Hematopoietic multipotent progenitor cell treated with erythropoietin and hydrocortisone succinate and interleukin-3 and kit ligand, for 4 days (in vitro differentiated cells): Measurements from ENCODE around the gene FZD2.
"Not testable (repeated sequence)": the region's sequence is repeated elsewhere in the genome, so short reads cannot be mapped to it uniquely, and the experiment has no call there.

Source experiments
- DNase-seq: peaks from one replicate; pipeline ENCODE4 v3.0.0-alpha.2; 2015

FZD2 gene

DNA sequence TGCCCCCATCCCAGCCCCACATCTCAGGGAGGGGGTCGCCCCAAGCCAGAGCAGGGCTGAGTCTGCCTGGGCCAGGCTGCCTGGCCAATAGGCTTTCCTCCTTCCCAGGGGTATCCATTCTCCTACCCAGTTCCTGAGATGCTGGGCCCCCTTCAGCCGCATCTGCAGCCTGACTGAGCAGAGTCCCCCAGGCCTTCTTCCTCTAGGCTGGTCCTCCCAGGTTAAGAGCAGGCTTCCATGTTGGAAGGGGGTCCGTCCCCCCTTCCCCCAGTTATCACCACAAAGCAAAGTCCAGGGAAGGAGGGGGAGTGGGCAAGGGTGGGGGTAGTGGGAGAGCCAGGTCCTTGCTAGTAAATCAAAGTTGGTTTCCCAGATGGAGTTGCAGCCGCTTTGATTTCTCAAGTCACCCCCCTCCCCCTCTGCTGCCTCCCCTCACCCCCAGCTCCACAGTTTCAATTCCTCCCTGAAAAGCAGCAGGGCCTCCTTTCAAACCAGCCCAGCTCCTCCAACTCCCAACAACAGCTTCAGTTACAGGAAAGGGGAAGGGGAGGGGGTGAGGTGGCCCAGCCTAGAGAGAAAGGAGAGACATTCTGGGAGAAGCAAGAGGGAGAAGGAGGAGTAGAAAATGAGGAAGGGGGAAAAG lies 9.5 kb upstream of the FZD2 start:
- DNase-seq, result no peak

DNA sequence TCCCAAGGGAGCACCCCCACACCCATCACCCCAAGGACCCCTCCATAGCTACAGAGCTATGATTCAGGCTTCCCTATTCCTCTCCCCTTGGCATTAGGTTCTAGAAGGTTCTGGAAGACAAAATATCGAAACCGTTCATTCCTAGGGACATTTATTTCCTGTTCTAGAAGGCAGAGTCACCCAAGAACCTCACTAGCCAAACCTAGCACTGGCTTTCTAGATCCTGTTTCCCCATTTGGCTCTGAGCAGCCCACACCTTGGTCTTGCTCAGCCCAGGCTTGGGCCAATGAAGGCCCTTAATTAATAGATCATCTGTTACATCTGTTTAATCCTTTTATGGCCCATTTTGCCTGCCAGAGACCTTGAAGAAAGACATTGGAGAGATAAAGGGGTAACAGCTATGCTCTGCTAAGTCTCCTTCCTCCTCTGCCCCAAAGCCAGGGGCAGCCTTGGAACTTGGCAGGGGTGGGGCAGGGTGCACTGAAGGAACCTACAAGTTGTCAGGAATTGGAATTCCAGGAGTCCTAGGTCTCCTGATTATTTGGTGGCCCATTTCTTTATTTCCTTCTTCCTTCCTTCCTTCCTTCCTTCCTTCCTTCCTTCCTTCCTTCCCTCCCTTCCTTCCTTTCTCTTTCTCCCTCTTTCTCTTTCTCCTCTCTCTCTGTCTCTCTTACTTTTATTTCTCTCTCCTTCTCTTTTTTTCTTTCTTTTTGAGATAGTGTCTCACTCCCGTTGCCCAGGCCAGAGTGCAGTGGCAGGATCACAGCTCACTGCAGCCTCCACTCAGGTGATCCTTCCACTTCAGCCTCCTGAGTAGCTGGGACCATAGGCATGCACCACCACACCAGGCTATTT lies 8.7 kb upstream of the FZD2 start:
- DNase-seq, result no peak

DNA sequence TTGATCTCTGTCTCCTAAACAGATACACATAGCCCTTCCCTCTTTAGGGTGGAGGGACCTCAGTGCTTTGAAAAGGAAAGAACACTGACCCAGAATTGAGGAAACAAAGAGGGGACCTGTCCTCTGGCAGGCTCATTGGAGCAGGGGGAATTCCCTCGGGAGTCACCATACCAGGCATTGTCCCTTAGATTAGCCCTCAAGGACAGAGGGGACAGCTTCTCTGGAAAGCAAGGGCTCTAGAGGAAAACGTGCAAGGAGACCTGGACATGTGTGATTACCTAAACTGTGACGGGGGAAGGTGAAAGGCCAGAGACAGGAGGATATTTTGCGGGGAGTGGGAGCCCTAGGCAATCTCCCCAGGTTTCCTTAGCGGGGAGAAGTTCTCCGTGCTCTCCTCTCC lies 7.6 kb upstream of the FZD2 start:
- no peak for DNase-seq

GRCh38 chr17:44552361-44552760 lies 4.9 kb upstream of the FZD2 start:
- DNase-seq, result no peak

- no peak for DNase-seq
Measured at GRCh38 chr17:44555099-44555498, 2.2 kb upstream of the FZD2 start.

DNA sequence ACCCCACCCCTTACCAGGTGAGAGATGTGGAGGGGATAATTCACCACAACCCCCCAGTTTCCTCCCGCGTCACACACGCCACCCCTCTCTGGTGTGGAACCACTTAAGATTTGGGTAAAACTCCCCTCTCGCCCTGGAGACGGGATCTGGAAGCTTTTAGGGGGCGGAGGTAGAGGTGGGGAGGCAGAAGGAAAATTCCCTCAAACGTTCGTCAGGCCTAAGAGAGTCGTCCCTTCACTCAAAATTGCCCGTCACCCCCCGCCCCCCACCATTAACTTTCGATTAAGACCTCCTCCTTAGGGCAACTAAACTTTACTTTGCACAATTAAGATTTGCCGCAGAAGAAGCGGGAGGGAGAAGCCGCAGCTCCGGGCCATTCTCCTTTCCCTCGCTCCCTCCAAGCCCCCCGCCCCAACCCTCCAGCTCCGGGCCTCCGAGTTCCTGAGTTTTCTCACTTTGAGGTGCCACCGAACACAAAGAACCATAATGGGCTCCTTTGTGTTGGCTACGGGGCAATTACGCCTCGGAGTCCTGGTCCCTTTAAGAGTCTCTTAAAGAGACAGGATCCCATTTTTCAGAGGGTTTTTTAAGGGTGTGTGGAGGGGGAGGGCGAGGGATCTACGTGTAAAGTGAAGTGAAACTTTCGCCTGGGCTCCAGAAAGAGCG lies 985 bp upstream of the FZD2 start:
- DNase-seq, result peak; percentile 59

DNA sequence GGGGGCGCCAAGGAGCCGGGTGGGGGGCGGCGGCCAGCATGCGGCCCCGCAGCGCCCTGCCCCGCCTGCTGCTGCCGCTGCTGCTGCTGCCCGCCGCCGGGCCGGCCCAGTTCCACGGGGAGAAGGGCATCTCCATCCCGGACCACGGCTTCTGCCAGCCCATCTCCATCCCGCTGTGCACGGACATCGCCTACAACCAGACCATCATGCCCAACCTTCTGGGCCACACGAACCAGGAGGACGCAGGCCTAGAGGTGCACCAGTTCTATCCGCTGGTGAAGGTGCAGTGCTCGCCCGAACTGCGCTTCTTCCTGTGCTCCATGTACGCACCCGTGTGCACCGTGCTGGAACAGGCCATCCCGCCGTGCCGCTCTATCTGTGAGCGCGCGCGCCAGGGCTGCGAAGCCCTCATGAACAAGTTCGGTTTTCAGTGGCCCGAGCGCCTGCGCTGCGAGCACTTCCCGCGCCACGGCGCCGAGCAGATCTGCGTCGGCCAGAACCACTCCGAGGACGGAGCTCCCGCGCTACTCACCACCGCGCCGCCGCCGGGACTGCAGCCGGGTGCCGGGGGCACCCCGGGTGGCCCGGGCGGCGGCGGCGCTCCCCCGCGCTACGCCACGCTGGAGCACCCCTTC lies 484 bp downstream of the FZD2 start:
- peak; percentile 61 for DNase-seq

DNA sequence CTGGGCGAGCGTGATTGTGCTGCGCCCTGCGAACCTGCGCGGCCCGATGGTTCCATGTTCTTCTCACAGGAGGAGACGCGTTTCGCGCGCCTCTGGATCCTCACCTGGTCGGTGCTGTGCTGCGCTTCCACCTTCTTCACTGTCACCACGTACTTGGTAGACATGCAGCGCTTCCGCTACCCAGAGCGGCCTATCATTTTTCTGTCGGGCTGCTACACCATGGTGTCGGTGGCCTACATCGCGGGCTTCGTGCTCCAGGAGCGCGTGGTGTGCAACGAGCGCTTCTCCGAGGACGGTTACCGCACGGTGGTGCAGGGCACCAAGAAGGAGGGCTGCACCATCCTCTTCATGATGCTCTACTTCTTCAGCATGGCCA lies 1.0 kb downstream of the FZD2 start:
- DNase-seq, result no peak

DNA sequence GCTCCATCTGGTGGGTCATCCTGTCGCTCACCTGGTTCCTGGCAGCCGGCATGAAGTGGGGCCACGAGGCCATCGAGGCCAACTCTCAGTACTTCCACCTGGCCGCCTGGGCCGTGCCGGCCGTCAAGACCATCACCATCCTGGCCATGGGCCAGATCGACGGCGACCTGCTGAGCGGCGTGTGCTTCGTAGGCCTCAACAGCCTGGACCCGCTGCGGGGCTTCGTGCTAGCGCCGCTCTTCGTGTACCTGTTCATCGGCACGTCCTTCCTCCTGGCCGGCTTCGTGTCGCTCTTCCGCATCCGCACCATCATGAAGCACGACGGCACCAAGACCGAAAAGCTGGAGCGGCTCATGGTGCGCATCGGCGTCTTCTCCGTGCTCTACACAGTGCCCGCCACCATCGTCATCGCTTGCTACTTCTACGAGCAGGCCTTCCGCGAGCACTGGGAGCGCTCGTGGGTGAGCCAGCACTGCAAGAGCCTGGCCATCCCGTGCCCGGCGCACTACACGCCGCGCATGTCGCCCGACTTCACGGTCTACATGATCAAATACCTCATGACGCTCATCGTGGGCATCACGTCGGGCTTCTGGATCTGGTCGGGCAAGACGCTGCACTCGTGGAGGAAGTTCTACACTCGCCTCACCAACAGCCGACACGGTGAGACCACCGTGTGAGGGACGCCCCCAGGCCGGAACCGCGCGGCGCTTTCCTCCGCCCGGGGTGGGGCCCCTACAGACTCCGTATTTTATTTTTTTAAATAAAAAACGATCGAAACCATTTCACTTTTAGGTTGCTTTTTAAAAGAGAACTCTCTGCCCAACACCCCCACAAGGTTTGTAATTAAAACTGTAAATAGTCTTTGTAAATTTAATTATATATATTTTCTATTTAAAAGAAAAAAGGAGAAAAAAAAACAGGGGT lies 1.7 kb downstream of the FZD2 start:
- no peak for DNase-seq

DNA sequence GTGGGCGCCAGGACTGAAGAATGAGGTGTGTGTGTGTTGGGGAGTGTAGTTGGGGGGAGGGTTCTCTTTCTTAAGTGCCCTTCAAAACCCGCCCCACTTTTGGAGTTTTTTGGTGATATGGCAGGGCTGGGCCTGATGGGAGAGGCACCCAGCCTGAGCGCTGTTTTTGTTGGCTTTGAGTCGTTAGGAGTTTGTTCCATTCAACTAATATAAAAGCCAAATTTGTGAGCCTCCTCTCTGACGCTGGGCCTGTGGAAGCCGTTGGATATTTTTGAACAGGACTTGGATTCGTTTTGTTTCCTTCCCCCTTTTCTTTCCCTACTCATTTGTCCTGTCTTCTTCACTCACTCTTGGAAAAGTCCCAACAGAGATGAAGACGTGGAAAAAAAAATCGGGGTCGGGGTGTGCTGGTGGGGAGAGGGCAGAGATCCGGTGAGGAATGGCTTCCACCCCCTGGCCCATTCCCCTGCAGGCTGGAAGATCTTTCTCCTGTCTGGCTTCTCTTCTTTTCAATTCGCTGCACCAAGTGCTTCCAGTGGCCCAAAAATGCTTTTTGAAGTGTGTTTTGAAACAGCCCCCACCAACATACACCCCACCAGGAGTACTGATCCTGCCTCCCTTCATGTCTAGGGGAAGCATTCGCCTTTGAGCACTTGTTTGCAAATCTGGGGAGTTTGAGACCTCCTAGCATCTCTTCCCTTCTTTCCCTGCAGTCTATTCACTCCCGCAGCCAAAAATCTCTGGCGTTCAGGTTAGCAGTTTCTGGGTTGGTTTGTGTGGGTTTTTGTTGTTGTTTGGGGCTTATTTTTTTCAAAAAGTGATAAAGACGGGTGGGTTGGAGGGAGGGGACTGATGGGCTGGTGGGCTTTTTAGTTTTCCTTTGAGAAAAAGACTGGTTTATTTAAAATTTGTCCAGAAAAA lies 2.6 kb downstream of the FZD2 start:
- no peak for DNase-seq

DNA sequence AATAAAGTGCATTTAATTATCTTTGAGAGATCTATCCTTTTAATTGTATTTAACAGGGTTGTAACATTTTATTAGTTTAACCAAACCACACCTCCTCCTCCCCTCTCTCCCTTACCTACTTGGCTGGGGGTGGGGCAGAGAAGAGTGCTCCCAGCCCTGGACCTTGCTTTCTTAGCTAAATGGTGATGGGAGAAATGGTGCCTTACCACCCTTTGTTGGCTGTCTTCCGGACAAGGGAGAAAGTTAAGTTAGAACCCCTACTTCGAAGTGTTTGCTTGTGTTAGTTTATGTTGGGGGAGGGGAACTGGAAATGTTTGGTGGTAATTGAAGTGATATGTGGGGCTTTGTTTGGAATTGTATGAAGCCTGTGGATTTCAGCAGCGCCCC lies 3.9 kb downstream of the FZD2 start:
- no peak for DNase-seq

DNA sequence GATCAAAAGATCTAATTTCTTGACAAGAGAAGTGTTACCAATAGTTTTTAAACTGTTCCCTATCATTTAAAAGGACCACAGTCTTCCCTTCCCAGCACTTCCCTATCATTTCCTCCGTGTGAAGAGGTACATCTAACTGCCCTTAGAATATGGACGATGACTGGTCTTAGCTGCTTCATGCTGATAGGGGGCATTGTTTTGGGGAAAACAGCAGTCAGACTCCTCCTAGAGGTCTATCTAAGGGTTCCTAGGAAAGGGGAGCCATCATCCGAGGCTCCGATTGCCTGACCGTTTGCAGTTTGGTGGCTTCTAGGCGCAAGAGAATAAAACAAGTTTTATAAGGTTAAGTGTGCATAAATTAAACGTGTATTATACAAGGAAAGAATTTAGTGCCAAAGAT lies 7.1 kb downstream of the FZD2 start:
- DNase-seq, result no peak

- peak; percentile 20 for DNase-seq
Measured at GRCh38 chr17:44565866-44566443, 8.7 kb downstream of the FZD2 start.

DNA sequence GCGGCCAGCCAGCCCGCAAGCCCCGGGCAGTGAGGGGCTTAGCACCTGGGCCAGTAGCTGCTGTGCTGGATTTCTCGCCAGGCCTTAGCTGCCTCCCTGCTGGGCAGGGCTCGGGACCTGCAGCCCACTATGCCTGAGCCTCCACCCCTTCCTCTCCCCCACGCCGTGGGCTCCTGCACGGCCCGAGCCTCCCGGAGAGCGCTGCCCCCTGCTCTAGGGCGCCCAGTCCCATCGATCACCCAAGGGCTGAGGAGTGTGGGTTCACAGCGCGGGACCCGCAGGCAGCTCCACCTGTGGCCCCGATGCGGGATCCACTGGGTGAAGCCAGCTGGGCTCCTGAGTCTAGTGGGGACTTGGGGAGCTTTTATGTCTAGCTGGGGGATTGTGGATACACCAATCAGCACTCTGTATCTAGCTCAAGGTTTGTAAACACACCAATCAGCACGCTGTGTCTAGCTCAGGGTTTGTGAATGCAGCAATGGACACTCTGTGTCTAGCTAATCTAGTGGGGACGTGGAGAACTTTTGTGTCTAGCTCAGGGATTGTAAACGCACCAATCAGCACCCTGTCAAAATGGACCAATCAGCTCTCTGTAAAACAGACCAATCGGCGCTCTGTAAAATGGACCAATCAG lies 11.1 kb downstream of the FZD2 start:
- not testable (repeated sequence) for DNase-seq

- peak; percentile 72 for DNase-seq
Measured at GRCh38 chr17:44568945-44569858, 11.9 kb downstream of the FZD2 start.

GRCh38 chr17:44572801-44573200 lies 15.5 kb downstream of the FZD2 start:
- no peak for DNase-seq

DNA sequence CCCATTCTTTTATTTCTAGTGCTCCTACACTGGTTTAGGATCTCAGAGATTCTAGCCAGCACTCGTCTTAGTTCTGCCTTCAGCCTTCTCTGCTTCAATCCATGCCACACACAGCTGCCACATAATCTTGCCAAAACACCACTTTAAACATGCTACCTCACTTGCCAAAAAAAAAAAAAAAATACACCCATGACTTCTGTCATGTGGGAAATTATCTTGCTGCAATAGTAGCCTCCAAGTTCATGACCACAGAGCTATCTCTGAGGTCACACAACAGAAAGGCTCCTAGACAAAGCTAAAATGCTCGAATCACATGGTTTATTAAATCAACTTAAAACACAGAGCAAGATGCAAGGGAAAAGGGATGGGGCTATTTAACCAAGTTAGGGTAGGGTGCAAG lies 18.1 kb downstream of the FZD2 start:
- peak; percentile 77 for DNase-seq

DNA sequence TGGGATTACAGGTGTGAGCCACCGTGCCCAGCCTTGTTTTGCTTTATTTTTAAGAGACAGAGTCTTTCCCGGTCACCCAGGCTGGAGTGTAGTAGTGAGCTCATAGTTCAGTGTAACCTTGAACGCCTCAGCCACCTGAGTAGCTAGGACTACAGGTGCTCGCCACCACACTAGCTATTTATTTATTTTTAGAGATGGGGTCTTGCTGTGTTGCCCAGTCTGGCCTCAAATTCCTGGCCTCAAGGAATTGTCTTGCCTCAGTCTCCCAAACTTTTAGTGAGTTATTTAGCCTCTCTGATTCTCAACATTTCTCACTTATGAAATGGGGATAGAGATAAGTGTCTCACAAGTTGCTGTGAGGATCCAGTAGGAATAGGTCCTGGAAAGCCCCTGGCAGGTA lies 21.7 kb downstream of the FZD2 start:
- no peak for DNase-seq

- peak; percentile 57 for DNase-seq
Measured at GRCh38 chr17:44581868-44582267, 24.6 kb downstream of the FZD2 start.
